HG02970 (cell line): ENCODE results near the gene CLTCL1.
"Not testable (repeated sequence)": the region's sequence is repeated elsewhere in the genome, so short reads cannot be mapped to it uniquely, and the experiment has no call there.

Experiments
- ATAC-seq: cut with Tn5 transposase; IDR thresholded peaks from one replicate; pipeline ENCODE4 v1.9.1; 2021; ENCODE audit warnings: mild to moderate bottlenecking, moderate library complexity, moderate number of reproducible peaks; ENCODE audit not compliant: unreplicated experiment, low FRiP score

The CLTCL1 gene

GRCh38 chr22:19222242-19223005 is 69.1 kb downstream of the CLTCL1 start:
- ATAC-seq, result no peak

- no peak for ATAC-seq
These were observed 70.7 kb downstream of the CLTCL1 start for GRCh38 chr22:19220867-19221266.

- ATAC-seq, result no peak
These were observed 72.8 kb downstream of the CLTCL1 start for GRCh38 chr22:19218541-19219233.

- no peak for ATAC-seq
These were observed 74.9 kb downstream of the CLTCL1 start for GRCh38 chr22:19216579-19216978.

GRCh38 chr22:19215360-19215759 is 76.2 kb downstream of the CLTCL1 start:
- no peak for ATAC-seq

- ATAC-seq, result no peak
These were observed 77.4 kb downstream of the CLTCL1 start for GRCh38 chr22:19214078-19214473.

GRCh38 chr22:19213442-19214077 is 78.0 kb downstream of the CLTCL1 start:
- no peak for ATAC-seq

- no peak for ATAC-seq
These were observed 78.5 kb downstream of the CLTCL1 start for GRCh38 chr22:19213001-19213400.

- no peak for ATAC-seq
These were observed 79.1 kb downstream of the CLTCL1 start for GRCh38 chr22:19212302-19212870.

- ATAC-seq, result no peak
These were observed 81.3 kb downstream of the CLTCL1 start for GRCh38 chr22:19210188-19210587.

- no peak for ATAC-seq
These were observed 83.2 kb downstream of the CLTCL1 start for GRCh38 chr22:19208287-19208847.

- ATAC-seq, result no peak
These were observed 83.6 kb downstream of the CLTCL1 start for GRCh38 chr22:19207884-19208283.

- no peak for ATAC-seq
These were observed 84.1 kb downstream of the CLTCL1 start for GRCh38 chr22:19207401-19207808.

- ATAC-seq, result no peak
These were observed 85.2 kb downstream of the CLTCL1 start for GRCh38 chr22:19206287-19206686.

GRCh38 chr22:19204640-19205039 is 86.9 kb downstream of the CLTCL1 start:
- ATAC-seq, result no peak

GRCh38 chr22:19203834-19204233 is 87.7 kb downstream of the CLTCL1 start:
- ATAC-seq, result no peak

GRCh38 chr22:19202799-19203186 is 88.7 kb downstream of the CLTCL1 start:
- not testable (repeated sequence) for ATAC-seq

GRCh38 chr22:19201869-19202798 is 89.4 kb downstream of the CLTCL1 start:
- no peak for ATAC-seq

GRCh38 chr22:19201130-19201868 is 90.2 kb downstream of the CLTCL1 start:
- ATAC-seq, result no peak
